T-helper 1 cell treated with Interleukin-12 subunit alpha and Interleukin-12 subunit beta and Interleukin-4 antibody, amounts not matched to agents 30 μg/mL and 1 μg/mL, for 36 hours (primary cell): Measurements from ENCODE around the gene C16orf86.

Source experiments
- H3K27ac Mint-ChIP-seq: one replicate; pipeline ENCODE4 v1.8.0; 2021; ENCODE audit warnings: mild to moderate bottlenecking, mixed read lengths
- H3K27me3 Mint-ChIP-seq: one replicate; pipeline ENCODE4 v1.8.0; 2021; ENCODE audit warnings: low read depth, mixed read lengths
- H3K36me3 Mint-ChIP-seq: one replicate; pipeline ENCODE4 v1.8.0; 2021; ENCODE audit warnings: low read depth, mixed read lengths
- H3K4me1 Mint-ChIP-seq: one replicate; pipeline ENCODE4 v1.8.0; 2021; ENCODE audit warnings: low read depth, mixed read lengths
- H3K4me3 Mint-ChIP-seq: one replicate; pipeline ENCODE4 v1.8.0; 2021; ENCODE audit warnings: mild to moderate bottlenecking, moderate library complexity, mixed read lengths
- H3K9me3 Mint-ChIP-seq: one replicate; pipeline ENCODE4 v1.8.0; 2021; ENCODE audit warnings: mixed read lengths

C16orf86 gene

DNA sequence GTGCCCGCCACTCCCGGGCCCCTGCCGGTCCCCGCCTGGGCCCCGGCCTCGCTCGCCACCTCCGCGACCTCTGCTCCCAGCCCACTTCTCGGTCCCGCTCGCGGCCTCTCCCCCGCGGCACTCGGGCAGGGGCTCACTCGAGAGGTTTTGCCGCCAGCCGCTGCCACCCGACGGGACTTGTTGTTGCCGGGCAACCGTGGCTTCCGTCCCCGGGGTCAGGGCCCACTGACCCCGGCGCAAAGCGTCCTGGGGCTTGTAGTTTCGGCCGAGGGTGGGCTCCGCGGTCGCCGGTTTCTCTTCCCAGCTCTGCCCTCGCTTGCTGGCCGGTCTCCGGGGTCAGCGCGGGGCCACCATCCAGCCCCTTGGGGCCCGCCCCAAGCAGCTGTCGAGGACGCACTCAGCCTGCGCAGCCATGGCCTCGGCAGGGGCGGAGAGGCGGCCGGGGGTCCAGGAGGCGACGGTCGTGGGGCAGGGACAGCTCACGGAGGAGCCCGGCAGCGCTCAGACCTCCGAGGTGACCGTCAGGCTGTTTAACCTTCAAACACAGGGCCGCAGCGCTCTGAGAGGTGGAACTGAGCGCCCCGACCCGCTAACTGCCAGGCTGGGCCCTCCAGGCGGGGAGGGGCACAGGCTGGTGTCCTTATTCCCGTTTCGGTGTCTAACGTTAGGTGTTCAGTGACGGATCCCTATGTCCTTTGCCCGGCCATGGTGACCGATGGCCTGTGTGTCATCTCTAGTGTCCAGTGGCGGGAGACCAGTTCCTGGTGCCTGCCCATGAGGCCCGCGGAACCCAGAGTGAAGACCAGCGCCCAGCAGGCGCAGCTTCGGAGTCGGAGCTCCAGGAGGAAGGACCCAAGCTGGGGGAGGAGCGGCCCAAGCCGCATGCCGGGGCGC, at the start of gene C16orf86, which contains the start of gene ENKD1:
TSS of gene C16orf86 (plus strand) at position 256 of the 894 bp plus-strand sequence. CDS start at position 413, 157 bp downstream.
TSS of gene ENKD1 (minus strand) at position 192 of the 894 bp plus-strand sequence. CDS start 308 bp downstream, outside the sequence.
- Mint-ChIP-seq H3K27ac (peak within 1 kb of the TSS; percentile 69), H3K27me3 (no peaks in the 10 kb centered on the region), H3K36me3 (peaks cover 2% of the 10 kb centered on the region), H3K4me3 (peak within 1 kb of the TSS; percentile 86), H3K4me1 (peaks cover 14% of the 10 kb centered on the region), H3K9me3 (no peaks in the 10 kb centered on the region)

- no peaks in the 10 kb centered on the region for H3K9me3 Mint-ChIP-seq
- no peaks in the 10 kb centered on the region for H3K27me3 Mint-ChIP-seq
- peaks cover 45% of the 10 kb centered on the region for H3K36me3 Mint-ChIP-seq
- H3K4me3 Mint-ChIP-seq, result no peak overlapping the region
- no peak overlapping the region for H3K27ac Mint-ChIP-seq
- H3K4me1 Mint-ChIP-seq, result peaks cover 3% of the 10 kb centered on the region
These were observed 38.4 kb upstream of the C16orf86 start for GRCh38 chr16:67628216-67628615.

DNA sequence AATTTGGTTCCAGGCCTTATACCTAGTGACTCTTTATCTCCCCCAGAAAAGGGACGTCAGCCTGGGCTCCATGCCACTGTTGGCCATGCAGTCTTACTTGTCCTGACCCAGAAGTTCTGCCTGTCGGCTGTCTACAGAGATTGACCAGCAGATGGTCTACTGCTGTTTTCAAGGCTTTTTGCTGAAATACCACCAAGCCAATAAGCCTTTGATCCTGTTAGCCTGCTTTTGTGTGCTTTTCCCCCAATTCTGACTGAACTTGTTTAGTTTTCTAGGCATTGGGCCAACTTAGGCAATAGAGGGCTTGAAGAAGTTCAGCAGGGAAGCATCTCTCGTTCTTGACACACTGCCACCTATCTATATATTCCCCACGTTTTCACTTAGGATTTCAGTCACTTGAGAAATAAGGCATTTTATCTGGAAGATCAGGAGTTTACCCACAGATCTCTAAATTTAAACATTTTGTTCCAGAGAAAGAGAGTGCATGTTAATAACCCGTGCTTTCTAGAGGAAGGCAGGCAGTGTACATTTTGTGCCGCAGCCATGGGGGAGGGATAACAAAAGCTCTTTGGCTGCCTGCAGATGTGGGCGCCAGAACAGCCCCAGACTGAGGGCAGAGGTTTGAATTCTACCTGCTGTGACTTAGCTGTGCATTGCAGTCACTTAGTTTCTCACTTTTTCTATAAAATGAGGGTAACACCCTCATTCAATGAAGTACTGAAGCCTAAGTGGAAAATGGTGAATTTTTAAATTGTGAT, 34.0 kb upstream of the C16orf86 start:
- no peaks in the 10 kb centered on the region for H3K9me3 Mint-ChIP-seq
- H3K4me3 Mint-ChIP-seq, result no peak overlapping the region
- no peak overlapping the region for H3K27ac Mint-ChIP-seq
- no peaks in the 10 kb centered on the region for H3K4me1 Mint-ChIP-seq
- H3K27me3 Mint-ChIP-seq, result no peaks in the 10 kb centered on the region
- peaks cover 33% of the 10 kb centered on the region for H3K36me3 Mint-ChIP-seq

DNA sequence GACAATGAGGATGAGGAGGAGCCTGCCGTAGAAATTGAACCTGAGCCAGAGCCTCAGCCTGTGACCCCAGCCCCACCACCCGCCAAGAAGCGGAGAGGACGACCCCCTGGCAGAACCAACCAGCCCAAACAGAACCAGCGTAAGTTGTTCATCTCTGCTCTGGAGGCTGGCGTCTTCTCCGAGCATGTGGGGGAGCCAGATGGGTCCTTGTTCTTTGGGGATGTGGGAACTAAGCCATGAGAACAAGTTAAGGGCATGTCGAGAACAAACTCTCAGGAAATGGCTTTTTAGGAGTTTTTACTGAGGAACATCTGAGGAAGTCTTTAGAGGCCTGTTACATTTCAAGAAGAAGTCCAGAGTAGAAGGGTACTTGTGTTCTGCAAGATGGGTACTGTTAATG, 29.9 kb upstream of the C16orf86 start:
- Mint-ChIP-seq H3K27me3 (no peaks in the 10 kb centered on the region), H3K4me1 (no peaks in the 10 kb centered on the region), H3K4me3 (no peak overlapping the region), H3K27ac (no peak overlapping the region), H3K9me3 (no peaks in the 10 kb centered on the region), H3K36me3 (peaks cover 25% of the 10 kb centered on the region)

DNA sequence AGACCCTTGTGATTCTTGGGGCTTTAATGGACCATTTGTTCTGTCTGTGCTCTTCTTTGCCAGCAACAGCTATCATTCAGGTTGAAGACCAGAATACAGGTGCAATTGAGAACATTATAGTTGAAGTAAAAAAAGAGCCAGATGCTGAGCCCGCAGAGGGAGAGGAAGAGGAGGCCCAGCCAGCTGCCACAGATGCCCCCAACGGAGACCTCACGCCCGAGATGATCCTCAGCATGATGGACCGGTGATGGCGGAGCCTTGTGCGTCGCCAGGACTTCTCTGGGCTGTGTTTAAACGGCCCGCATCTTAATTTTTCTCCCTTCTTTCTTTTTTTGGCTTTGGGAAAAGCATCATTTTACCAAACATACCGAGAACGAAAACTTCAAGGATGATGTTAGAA, 29.0 kb upstream of the C16orf86 start:
- Mint-ChIP-seq H3K27me3 (no peaks in the 10 kb centered on the region), H3K4me1 (no peaks in the 10 kb centered on the region), H3K36me3 (peaks cover 19% of the 10 kb centered on the region), H3K9me3 (no peaks in the 10 kb centered on the region), H3K4me3 (no peak overlapping the region), H3K27ac (no peak overlapping the region)

DNA sequence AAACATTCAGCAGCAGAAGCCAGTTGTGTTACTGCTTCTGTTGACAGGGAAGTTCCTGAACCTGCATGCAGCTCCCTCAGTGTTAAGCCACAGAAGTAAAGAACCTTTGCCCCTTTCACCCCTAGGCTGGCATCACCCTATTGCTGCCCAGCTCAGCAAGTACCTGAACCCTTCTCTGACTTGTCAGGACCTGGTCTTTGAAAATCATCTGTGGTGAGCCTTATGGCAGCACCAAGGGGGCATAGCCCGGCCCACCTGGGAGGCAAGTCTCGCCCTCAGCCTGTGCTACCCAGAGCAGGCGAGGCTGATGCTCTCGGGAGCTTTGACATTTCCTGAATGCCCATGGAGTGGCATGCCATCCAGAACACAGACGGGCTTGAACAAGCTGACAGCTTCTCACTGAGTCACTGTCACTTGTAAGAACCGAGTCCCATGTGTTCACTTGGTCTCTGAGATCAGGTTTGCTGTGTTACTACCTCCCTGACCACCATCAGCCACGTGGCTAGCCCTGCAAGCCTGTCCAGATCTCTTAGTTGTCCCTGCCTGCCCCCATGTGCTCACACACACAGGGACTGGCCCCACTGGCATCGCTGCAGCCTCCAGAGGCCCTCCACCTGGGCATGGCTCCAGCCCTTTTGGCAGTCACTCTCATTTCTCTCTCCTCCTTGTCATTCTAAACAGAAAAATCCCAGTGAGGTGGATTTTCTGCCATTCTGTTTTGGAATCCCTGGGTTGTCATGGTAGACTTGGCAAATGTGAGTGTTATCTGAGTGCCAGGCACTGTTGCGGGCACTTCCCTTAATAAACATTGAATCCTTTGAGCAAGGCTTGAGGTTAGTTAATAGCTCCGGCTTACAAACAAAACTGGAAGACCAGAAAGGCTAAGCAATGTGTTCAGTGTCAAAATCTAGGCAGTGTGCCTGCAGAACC, 24.6 kb upstream of the C16orf86 start:
- peaks cover 15% of the 10 kb centered on the region for H3K36me3 Mint-ChIP-seq
- H3K4me1 Mint-ChIP-seq, result peaks cover 9% of the 10 kb centered on the region
- H3K27ac Mint-ChIP-seq, result peak overlapping the region; percentile 20
- no peaks in the 10 kb centered on the region for H3K9me3 Mint-ChIP-seq
- no peak overlapping the region for H3K4me3 Mint-ChIP-seq
- H3K27me3 Mint-ChIP-seq, result no peaks in the 10 kb centered on the region

DNA sequence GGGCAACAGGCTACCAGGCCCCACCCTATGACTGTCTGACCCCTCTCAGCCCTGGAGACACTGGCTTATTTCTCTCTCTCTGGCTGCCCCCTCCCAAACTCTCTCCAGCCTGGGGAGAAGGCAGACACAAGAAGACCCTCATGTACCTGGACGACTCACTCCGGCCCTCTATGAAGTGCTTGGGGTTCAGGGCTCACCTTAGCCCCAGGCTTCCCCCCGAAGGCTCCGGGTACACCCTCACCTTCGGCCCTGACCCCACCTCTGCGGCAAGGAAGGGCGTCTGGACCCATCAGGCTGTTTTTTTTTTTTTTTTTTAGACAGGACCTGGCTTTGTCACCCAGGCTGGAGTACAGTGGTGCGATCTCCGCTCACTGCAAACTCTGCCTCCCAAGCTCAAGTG, 22.6 kb upstream of the C16orf86 start:
- Mint-ChIP-seq H3K4me3 (peak overlapping the region; percentile 42), H3K9me3 (no peaks in the 10 kb centered on the region), H3K4me1 (peaks cover 9% of the 10 kb centered on the region), H3K27me3 (no peaks in the 10 kb centered on the region), H3K36me3 (peaks cover 8% of the 10 kb centered on the region), H3K27ac (peak overlapping the region; percentile 74)

GRCh38 chr16:67645397-67646121, 21.1 kb upstream of the C16orf86 start:
- Mint-ChIP-seq H3K4me3 (peak overlapping the region; percentile 93), H3K36me3 (peaks cover 10% of the 10 kb centered on the region), H3K4me1 (peaks cover 11% of the 10 kb centered on the region), H3K9me3 (no peaks in the 10 kb centered on the region), H3K27ac (peak overlapping the region; percentile 98), H3K27me3 (no peaks in the 10 kb centered on the region)

- peaks cover 14% of the 10 kb centered on the region for H3K4me1 Mint-ChIP-seq
- no peaks in the 10 kb centered on the region for H3K9me3 Mint-ChIP-seq
- H3K27me3 Mint-ChIP-seq, result no peaks in the 10 kb centered on the region
- peak overlapping the region; percentile 74 for H3K4me3 Mint-ChIP-seq
- H3K36me3 Mint-ChIP-seq, result peaks cover 22% of the 10 kb centered on the region
- no peak overlapping the region for H3K27ac Mint-ChIP-seq
These were observed 19.4 kb upstream of the C16orf86 start for GRCh38 chr16:67647111-67647651.

DNA sequence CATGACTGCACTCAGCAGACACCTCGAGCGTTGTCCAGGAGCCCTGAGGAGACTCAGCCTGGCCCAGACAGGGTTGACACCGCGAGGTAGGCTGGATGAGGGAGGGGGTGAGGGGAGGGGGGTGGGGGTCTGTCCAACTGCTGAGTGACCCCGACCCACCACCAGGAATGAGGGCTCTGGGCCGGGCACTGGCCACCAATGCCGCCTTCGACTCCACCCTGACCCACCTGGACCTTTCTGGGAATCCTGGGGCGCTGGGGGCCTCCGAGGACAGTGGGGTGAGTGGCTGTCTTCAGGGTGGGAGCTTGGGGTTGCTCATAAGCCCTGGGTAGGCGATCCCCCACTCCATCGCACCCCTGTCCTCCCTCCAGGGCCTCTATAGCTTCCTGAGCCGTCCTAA, 18.9 kb upstream of the C16orf86 start:
- Mint-ChIP-seq H3K27me3 (no peaks in the 10 kb centered on the region), H3K36me3 (peaks cover 22% of the 10 kb centered on the region), H3K27ac (no peak overlapping the region), H3K4me1 (peaks cover 14% of the 10 kb centered on the region), H3K4me3 (no peak overlapping the region), H3K9me3 (no peaks in the 10 kb centered on the region)

- Mint-ChIP-seq H3K9me3 (no peaks in the 10 kb centered on the region), H3K27me3 (no peaks in the 10 kb centered on the region), H3K36me3 (peaks cover 22% of the 10 kb centered on the region), H3K4me1 (peaks cover 14% of the 10 kb centered on the region), H3K27ac (no peak overlapping the region), H3K4me3 (no peak overlapping the region)
These were observed 18.4 kb upstream of the C16orf86 start for GRCh38 chr16:67648088-67648763.

DNA sequence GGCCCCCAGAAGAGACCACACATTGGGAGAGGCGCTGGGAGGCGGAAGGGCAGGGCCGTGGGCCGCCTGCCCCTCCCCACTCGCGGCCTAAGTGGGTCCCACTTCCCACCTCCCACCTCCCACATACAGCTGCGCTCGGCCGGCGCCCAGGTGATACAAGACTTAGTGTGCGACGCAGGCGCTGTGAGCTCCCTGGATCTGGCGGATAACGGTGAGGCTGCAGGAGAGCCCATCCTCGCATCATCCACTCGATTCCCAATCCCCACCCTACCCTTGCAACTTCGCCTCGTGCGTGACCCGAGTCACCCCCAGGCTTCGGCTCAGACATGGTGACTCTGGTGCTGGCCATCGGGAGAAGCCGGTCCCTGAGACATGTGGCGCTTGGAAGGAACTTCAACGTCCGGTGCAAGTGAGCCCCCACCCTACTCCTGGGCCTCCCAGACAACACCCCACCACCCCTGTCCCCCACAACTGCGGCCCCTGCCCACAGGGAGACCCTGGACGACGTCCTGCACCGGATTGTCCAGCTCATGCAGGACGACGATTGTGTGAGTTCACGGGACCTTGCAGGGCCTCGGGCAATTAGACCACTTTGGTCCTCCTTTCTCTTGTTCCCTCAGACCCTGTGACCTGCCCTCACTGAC, 17.7 kb upstream of the C16orf86 start:
- Mint-ChIP-seq H3K4me3 (no peak overlapping the region), H3K27me3 (no peaks in the 10 kb centered on the region)

More for the DNA sequence above, 17.7 kb upstream of the C16orf86 start:
- peaks cover 25% of the 10 kb centered on the region for H3K36me3 Mint-ChIP-seq
- no peaks in the 10 kb centered on the region for H3K9me3 Mint-ChIP-seq
- H3K27ac Mint-ChIP-seq, result no peak overlapping the region
- H3K4me1 Mint-ChIP-seq, result peaks cover 14% of the 10 kb centered on the region
